GM18498 (cell line): ENCODE measurements around the gene RAET1G.
A peak's percentile ranks its signal among the peaks of the same experiment; 100 is the strongest.
"Not testable (repeated sequence)": the region's sequence is repeated elsewhere in the genome, so short reads cannot be mapped to it uniquely, and the experiment has no call there.

Source experiments
- ATAC-seq: cut with Tn5 transposase; IDR thresholded peaks from one replicate; pipeline ENCODE4 v1.9.1; 2021; ENCODE audit warnings: mild to moderate bottlenecking, moderate library complexity; ENCODE audit not compliant: unreplicated experiment

The RAET1G gene

GRCh38 chr6:149922642-149923326 lies at the start of gene RAET1G:
RAET1G (minus strand) TSS chr6:149923121; CDS start chr6:149923010, 111 bp downstream.
- ATAC-seq: no peak

DNA sequence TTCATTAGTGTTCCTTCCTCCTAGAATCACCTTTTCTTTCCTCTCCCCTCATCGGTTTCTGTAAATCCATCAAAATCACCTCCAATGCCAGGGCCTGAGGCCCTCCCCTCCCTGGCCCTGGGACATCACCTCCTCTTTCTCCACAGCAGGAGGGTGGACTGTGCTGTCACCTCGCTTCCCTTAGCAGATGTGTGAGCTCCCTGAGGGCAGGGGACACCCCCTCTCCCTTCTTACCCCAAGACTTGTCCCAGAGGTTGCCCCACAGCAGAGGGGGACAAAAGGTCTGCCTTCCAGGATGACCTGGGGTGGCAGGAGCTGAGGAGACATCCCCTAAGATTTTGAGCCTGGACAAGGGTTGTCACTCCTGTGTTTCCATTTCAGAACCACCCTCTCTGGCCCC lies 46.7 kb upstream of the RAET1G start:
- no peak for ATAC-seq

GRCh38 chr6:149968909-149969308 lies 46.0 kb upstream of the RAET1G start:
- ATAC-seq: not testable (repeated sequence)

- not testable (repeated sequence) for ATAC-seq
These were observed 45.1 kb upstream of the RAET1G start for GRCh38 chr6:149967999-149968398.

- ATAC-seq: no peak
These were observed 44.7 kb upstream of the RAET1G start for GRCh38 chr6:149967591-149967990.

DNA sequence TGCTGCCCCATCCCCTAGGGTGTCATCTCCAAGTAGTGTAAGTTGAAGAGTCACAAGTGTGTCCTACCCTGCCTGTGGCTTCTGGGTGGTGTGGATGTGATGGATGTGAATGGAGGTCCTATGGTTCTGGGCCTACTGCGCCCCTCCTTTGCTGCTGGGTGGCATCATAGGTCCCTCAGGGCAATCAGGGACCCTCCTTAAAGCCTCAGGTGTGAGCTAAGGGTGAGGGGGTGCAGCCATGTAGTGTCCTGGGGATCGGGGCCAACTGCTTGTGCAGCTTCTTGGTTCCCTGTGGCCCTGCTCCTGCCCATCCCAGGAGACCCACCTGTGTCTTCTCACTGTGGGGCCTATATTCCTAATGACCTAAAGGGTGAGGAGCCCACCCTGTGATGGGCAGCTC lies 43.4 kb upstream of the RAET1G start:
- ATAC-seq: not testable (repeated sequence)

- ATAC-seq: no peak
These were observed 42.5 kb upstream of the RAET1G start for GRCh38 chr6:149965194-149966020.

DNA sequence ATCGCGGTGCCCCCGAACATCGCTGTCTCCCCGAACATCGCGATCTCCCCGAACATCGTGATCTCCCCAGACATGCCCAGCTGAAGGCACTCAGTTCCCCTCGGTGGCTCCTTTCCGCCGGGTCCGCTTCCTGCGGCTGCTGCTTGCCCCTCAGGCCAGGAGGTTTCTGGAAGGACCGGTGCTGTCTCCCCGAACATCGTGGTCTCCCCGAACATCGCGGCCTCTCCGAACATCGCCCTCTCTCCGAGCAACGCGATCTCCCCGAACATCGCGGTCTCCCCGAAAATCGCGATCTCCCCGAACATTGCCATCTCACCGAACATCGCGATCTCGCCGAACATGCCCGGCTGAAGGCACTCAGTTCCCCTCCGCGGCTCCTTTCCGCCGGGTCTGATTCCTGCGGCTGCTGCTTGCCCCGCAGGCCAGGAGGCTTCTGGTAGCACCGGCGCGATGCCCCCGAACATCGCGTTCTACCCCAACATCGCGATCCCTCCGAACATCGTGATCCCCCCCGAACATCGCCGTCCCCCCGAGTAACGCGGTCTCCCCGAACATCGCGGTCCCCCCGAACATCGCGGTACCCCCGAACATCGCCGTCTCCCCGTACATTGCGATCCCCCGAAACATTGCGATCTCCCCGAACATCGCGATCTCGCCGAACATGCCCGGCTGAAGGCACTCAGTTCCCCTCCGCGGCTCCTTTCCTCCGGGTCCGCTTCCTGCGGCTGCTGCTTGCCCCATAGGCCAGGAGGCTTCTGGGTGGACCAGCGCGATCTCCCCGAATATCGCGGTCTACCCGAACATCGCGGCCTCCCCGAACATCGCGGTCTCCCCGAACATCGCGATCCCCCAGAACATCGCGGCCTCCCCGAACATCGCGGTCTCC lies 41.6 kb upstream of the RAET1G start:
- no peak for ATAC-seq

DNA sequence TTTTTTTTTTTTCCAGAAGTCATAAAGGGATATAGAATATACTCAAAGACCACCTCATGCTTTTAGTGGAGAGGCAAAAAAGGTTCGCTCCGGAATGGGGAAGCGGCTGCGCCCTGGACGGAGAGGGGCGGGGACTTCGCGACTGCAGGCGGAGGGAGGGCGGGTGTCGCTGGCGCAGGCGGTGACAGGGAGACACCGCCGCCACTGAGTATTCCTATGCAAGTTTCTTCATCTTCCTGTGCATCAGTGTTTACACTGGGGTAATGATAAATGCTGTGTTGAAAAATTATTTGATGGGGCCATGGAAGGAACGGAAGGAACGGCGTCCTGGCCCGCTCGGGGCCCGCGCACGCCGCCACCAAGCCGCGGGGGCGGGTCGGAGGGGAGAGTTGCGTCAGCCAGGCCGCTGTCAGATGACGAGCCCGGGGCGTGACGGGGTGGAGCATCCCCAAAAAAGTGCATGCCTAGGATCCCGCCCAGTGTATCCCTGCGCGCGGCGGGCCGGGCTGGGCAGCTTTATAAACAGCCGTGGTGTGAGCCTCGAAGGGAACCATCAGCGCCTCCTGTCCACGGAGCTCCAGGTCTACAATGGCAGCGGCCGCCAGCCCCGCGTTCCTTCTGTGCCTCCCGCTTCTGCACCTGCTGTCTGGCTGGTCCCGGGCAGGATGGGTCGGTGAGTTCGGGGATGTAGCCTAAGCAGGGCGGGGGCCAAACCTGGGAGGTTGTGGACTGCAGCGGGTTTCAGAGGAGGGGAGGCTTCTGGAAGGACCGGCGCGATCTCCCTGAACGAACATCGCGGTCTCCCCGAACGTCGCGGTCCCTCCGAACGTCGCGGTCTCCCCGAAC lies 40.8 kb upstream of the RAET1G start, which contains the start of gene ULBP1:
Gene ULBP1, plus strand, starts transcription at position 482 of the 846 bp plus-strand sequence. Its CDS starts 107 bp downstream, at position 589.
- ATAC-seq: peak; percentile 62

- ATAC-seq: peak; percentile 26
These were observed 40.2 kb upstream of the RAET1G start for GRCh38 chr6:149963212-149963461.

DNA sequence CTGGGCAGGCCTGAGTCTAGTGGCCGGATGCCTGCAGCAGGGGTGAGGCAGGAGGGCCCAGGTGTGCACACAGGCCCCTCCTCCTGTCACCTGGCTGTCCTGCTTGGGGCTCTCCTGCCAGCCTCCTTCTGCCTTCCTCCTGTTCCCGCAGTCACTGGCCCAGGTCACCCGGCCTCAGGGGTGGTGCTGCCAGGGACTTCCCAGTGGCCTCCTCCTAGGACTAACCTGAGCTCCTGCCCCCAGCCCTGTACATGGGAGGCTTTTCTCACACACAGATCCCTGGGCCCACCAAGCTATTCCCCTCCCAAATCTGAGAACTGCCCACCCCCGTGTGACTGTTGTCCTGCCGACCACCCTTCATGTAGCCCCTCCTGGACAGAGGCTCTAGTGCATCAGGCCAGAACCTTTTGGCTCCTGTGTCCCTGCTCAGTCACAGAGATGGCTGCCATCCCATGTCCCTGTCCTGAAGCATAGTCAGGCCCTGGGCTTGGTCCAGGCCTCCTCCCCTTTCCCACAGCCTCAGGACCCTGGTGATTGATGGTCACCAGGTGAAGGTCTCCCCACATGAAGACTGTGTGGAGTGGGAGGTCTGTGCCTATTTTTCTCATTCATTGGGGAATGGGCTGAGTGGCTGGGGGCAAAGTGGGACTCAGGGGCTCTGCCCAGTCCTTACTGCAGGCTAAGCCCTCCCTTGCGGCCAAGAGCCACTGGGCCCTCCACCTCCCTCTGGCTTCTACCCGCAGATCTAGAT lies 39.7 kb upstream of the RAET1G start:
- no peak for ATAC-seq

DNA sequence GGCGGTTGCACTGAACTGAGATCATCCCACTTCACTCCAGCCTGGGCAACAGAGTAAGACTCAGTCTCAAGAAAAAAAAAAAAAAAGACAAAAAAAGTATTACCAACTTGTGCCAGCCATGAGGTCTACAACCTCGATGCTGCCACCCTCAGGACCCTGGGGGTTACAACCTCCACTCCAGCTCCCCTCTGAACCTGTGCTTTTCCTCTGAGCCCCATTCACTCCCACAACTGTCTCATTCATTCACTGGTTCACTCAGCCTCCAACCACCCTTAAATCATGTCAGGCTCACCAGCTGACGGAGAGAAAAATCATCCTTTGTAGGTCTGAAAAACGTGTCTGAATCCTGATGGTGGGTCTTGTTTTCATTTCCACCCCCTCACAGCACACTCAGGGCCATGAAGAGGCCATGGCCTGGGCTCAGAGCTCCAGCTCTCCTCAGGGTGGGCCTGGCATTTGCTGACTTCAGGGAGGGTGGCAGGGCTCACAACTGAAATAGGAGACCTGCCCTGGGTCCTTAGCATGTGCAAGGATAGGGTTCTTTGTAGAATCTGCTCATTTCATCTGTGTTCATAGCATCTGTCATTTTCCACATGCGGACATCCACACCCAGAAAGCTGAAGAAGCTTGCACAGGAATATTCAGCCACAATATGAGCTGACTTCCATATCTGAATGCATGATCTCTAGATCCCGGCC lies 39.0 kb upstream of the RAET1G start:
- no peak for ATAC-seq

DNA sequence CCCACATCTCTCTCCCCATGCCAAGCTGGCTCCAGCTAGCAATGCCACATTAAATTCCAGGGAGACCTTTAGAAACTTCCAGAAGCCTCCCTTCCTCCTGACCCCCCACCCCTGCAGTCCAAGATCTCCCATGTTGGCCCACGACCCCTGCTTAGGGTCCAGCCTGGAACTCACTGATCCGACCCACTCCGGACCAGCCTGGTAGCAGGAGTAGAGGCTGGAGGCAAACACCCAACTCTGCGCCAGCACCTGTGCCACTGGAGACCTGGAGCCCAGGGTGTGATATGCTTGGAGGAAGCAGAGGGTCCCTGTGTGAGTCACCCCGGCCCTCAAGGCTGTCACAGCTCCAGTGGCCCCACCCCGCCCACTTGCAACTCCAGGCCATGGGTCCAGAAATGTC lies 37.6 kb upstream of the RAET1G start:
- no peak for ATAC-seq

DNA sequence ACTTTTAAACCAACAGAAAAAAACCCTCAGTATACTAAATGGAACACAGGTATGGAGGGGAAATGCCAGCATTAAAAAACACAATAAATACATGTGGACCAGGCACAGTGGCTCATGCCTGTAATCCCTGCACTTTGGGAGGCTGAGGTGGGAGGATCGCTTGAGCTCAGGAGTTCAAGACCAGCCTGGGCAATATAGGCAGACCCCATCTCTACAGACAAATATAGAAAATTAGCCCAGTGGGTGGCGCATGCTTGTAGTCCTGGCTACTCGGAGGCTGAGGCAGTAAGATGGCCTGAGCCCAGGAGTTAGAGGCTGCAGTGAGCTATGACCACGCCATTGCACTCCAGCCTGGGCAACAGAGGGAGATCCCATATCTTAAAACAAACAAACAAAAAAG lies 36.9 kb upstream of the RAET1G start:
- ATAC-seq: not testable (repeated sequence)

- ATAC-seq: not testable (repeated sequence)
These were observed 35.2 kb upstream of the RAET1G start for GRCh38 chr6:149958124-149958523.

DNA sequence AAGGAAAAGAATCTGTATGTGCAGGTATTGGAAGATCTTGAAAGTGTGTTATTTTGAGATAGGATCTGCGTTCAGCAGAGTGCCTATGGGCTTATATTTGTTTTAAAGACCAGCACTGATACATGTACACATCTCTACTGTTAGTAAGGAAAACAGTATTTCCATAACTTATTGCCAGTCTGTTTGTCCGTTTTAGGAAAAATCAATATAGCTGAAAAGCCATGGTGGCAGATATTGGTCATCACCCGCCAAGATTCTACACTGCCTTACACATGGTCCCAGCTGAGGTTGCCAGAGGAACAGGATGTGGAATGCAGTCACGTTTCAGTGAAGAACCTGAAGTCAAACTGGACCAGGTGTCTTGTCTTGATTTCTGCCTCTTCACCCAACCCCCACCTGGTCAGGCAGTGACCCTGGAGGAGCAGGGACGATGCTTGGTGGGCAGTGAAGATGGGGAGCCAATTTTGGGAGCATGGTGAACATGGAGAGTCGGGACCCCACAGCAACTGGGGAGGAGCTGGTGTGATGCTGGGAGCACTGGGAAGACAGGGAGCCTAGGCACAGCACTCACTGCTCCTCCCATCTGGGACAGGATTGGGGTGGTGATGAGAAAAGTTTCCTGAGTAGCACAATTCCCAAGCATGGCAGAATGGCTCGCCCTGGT lies 32.9 kb upstream of the RAET1G start:
- not testable (repeated sequence) for ATAC-seq

DNA sequence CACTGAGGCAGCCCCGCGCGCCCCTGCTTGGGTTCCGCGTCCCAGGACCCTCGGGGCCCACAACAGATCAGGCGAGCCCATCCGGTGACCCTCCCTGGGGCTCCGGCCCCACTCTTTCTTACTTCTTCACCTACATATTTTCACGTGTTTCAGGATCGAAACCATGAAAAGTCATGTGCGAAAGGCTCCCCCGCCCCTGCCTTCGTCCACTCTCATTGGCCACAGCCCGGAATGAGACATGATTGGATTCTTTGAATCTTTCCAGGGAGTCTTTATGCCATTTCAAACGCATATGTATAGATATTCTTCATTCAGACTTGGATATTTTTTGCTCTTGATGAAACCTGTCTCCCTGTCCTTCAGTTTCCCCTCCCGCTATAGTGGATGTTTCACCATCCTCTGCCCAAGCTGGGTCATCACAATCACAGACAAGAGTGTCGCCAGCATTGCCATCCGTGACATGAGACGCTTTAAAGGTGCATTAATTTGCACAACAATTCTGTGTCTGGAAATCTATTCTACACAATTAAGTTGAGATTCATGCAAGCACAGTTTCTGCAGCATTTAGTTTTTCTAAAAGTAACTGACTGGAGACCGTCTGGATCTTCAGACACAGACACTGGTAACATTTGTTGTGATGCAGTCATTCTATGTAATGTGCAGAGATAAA lies 32.2 kb upstream of the RAET1G start:
- not testable (repeated sequence) for ATAC-seq
